ENCODE measurements around the gene REPIN1. TPM values are rescaled to one million over a fixed set of nuclear protein-coding genes. Genes with fewer than 3 reads are reported as not detected.

The REPIN1 gene
- total and polyA plus RNA-seq, 9 of the 15 experiments (the other 6 are each of a cell fraction or from before 2014, with no cell fraction given): 8.1 to 283 (median 94.3) TPM

DNA sequence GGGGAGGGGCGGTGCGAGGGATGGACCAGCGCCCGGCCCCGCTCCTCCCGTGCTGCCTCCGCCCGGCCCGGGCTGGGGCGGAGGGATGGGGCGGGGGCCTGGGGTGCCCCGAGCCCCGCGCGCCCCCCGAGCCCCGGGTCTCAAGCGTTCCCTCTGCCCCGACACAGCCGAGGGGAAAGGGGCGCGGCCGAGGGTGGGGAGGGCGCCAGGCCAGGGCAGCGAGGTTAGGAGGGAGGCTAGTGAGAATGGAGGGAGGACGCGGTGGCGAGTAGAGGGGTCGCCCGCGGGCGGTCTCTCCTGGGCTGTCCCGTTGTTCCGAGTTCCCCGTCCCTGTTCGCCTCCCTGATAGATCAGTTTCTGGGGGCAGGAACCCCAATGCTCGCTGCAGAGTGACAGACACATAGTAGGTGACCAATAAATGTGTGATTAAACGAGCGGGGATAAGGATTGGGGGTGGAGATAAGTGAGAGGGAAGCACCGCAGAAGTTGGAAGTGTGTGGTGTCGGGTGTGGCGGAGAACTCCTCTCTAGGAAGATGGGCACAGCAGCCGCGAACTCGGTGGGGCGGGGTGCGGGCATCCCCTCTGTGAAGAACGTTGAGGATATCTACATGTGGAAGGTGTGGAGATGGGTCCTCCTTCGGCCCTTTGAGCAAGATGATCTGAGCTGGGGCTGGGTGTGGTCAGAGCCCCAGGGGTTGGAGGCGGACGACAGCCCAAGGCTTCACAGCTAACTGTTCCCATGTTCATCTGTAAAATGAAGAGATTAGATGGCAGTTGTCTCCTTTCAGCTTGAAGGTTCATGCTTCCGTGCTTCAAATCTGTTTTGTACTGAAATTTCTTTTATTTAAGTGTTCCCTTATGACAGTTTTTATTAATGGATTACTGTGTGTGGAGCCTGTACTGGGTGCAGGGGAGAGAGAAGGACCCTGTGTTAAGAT lies 11.1 kb downstream of the REPIN1 start (continued):
- no peak for TF ChIP-seq JUN (IDR thresholded peaks at IDR 0.05; ENCODE audit: borderline replicate concordance, low read depth, low read length)
- TF ChIP-seq JUN (CRISPR knock-in tag; IDR thresholded peaks at IDR 0.05; ENCODE audit: borderline replicate concordance): no peak
- no peak for TF ChIP-seq TCFL5 (CRISPR knock-in tag; conservative IDR thresholded peaks at IDR 0.05)
- TF ChIP-seq CREBBP (IDR thresholded peaks at IDR 0.05; ENCODE audit: low read depth, low read length): no peak
- TF ChIP-seq TAL1 (IDR thresholded peaks at IDR 0.05): no peak
- TF ChIP-seq POLR2G (IDR thresholded peaks at IDR 0.05; ENCODE audit: low read depth, low read length): no peak
- no peak for TF ChIP-seq BRF1 (IDR thresholded peaks at IDR 0.05; ENCODE audit: borderline replicate concordance, extremely low read depth, insufficient read length)
- no peak for TF ChIP-seq GATAD2A (IDR thresholded peaks at IDR 0.05)
- no peak for TF ChIP-seq ILK (tag; IDR thresholded peaks at IDR 0.05; ENCODE audit: borderline replicate concordance, low read depth)
- TF ChIP-seq YY1 (IDR thresholded peaks at IDR 0.05; ENCODE audit: borderline replicate concordance in 1 of 3, control insufficient read depth in 1 of 3, extremely low read depth in 1 of 3, insufficient read depth in 3 of 3, insufficient read length in 1 of 3, insufficient replicate concordance in 2 of 3, low read depth in 1 of 3, low read length in 2 of 3): no peak
- TF ChIP-seq, protein P1, sequence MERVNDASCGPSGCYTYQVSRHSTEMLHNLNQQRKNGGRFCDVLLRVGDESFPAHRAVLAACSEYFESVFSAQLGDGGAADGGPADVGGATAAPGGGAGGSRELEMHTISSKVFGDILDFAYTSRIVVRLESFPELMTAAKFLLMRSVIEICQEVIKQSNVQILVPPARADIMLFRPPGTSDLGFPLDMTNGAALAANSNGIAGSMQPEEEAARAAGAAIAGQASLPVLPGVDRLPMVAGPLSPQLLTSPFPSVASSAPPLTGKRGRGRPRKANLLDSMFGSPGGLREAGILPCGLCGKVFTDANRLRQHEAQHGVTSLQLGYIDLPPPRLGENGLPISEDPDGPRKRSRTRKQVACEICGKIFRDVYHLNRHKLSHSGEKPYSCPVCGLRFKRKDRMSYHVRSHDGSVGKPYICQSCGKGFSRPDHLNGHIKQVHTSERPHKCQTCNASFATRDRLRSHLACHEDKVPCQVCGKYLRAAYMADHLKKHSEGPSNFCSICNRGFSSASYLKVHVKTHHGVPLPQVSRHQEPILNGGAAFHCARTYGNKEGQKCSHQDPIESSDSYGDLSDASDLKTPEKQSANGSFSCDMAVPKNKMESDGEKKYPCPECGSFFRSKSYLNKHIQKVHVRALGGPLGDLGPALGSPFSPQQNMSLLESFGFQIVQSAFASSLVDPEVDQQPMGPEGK (CRISPR knock-in tag; IDR thresholded peaks at IDR 0.05; ENCODE audit: borderline replicate concordance): no peak
- TF ChIP-seq NR2F6 (CRISPR knock-in tag; IDR thresholded peaks at IDR 0.05): no peak
- no peak for TF ChIP-seq LEF1 (IDR thresholded peaks at IDR 0.05)
- TF ChIP-seq BDP1 (IDR thresholded peaks at IDR 0.05; ENCODE audit: insufficient read depth, insufficient read length): no peak
- 0 out of 2 replicates have a peak, but pooled peaks have one; percentile 7 for TF ChIP-seq MTA3 (IDR thresholded peaks at IDR 0.05; ENCODE audit: borderline replicate concordance)
- no peak for TF ChIP-seq HNRNPUL1 (IDR thresholded peaks at IDR 0.05; ENCODE audit: low read length)
- TF ChIP-seq ZFPM2 (CRISPR knock-in tag; IDR thresholded peaks at IDR 0.05): no peak
- TF ChIP-seq SIRT6 (IDR thresholded peaks at IDR 0.05; ENCODE audit: low read depth, low read length): no peak
- TF ChIP-seq CBFA2T2 (conservative IDR thresholded peaks at IDR 0.05): no peak
- TF ChIP-seq, protein P2, sequence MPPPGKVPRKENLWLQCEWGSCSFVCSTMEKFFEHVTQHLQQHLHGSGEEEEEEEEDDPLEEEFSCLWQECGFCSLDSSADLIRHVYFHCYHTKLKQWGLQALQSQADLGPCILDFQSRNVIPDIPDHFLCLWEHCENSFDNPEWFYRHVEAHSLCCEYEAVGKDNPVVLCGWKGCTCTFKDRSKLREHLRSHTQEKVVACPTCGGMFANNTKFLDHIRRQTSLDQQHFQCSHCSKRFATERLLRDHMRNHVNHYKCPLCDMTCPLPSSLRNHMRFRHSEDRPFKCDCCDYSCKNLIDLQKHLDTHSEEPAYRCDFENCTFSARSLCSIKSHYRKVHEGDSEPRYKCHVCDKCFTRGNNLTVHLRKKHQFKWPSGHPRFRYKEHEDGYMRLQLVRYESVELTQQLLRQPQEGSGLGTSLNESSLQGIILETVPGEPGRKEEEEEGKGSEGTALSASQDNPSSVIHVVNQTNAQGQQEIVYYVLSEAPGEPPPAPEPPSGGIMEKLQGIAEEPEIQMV (tag; conservative IDR thresholded peaks at IDR 0.05; ENCODE audit: low read depth): no peak
- TF ChIP-seq BHLHE40 (IDR thresholded peaks at IDR 0.05; ENCODE audit: low read length): peak; percentile 38; the same call in 1 of the 2 replicates
- no peak for TF ChIP-seq DDX20 (tag; IDR thresholded peaks at IDR 0.05; ENCODE audit: low read depth)
- no peak for TF ChIP-seq EZH2 (IDR thresholded peaks at IDR 0.05; ENCODE audit: borderline replicate concordance, low read depth, low read length)
- no peak for TF ChIP-seq ZBED1 (IDR thresholded peaks at IDR 0.05)
- peak; percentile 68; the same call in 1 of the 2 replicates for TF ChIP-seq ETV5 (CRISPR knock-in tag; IDR thresholded peaks at IDR 0.05; ENCODE audit: low read depth)
- no peak for TF ChIP-seq ZNF282 (CRISPR knock-in tag; IDR thresholded peaks at IDR 0.05)
- TF ChIP-seq IRF2 (CRISPR knock-in tag; IDR thresholded peaks at IDR 0.05): no peak

Data from K562 (cell line).